ENCODE data around the gene AGXT2. TPM values are rescaled to one million over a fixed set of nuclear protein-coding genes. Genes with fewer than 3 reads are reported as not detected.

AGXT2 gene
- total and polyA plus RNA-seq, 2 of the 13 experiments (the other 11 are each of a cell fraction or from before 2014, with no cell fraction given): 0.04 to 0.13 TPM

DNA sequence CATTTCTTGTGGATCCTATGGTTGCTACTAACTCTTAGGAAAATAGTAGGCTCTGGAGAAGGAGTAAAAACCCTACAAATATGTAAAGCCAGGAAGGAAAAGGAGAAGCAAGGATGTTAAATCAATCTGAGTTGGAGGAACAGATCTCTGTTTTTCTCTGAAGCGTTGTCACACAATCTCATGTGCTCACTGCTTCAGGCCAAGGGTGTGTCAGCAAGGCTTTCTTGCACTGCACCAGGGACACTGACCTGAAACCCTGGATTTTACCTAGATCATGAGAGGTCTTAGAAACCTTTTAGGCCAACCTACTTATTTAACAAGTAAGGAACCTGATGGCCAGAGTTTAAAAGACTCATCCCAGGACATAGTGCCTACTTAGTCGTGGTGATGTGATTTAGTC, 12.5 kb upstream of the AGXT2 start:
- intact Hi-C loops (cut with micrococcal nuclease; ENCODE audit: unreplicated experiment) (no loop called here), in situ Hi-C loops (cut with HindIII; ENCODE audit: extremely low pct_ligation_motif_present, low pct_unique_long_range_greater_than_20kb) (no loop called here)
- Histone ChIP-seq H3K79me2 (ENCODE audit: insufficient read depth, low read length) (no peaks in the 10 kb centered on the region), H3K36me3 (replicated peaks in 1 of 2; ENCODE audit: control insufficient read depth in 1 of 2, insufficient read depth in 2 of 2, low read length in 2 of 2) (0 out of 5 replicates have a peak, but pooled peaks cover 0 to 3% of the 10 kb centered on the region in 2 experiments), H3K27me3 (ENCODE audit: control insufficient read depth in 1 of 2, insufficient read depth in 2 of 2, low read length in 2 of 2) (no peaks in the 10 kb centered on the region), H3K4me3 (replicated peaks in 1 of 3; ENCODE audit: insufficient read depth in 1 of 3, low read depth in 2 of 3, low read length in 3 of 3) (no peak overlapping the region), H2AFZ (ENCODE audit: low read length) (no peak overlapping the region), H3K27ac (ENCODE audit: extremely low read length, insufficient read depth, low read length) (no peak overlapping the region), H4K20me1 (ENCODE audit: insufficient read depth, low read length) (no peaks in the 10 kb centered on the region), H3K9me3 (ENCODE audit: low read length) (no peaks in the 10 kb centered on the region), H3K4me1 (ENCODE audit: insufficient read depth, low read length) (no peaks in the 10 kb centered on the region), H3K4me2 (ENCODE audit: low read depth, low read length) (no peak overlapping the region), H3K9ac (ENCODE audit: insufficient read depth, low read depth, low read length) (no peak overlapping the region)
- ATAC-seq (no peak), DNase-seq (ENCODE audit: low spot score) (no peak), FAIRE-seq (no peak)
- CTCF ChIA-PET (ENCODE audit: low intra/inter-chr PET ratio, low total read pairs): no interaction called here
- TF ChIP-seq ZNF567 (CRISPR knock-in tag; IDR thresholded peaks at IDR 0.05; ENCODE audit: borderline replicate concordance) (no peak), PHF5A (CRISPR knock-in tag; IDR thresholded peaks at IDR 0.05; ENCODE audit: low read depth, unreplicated experiment) (no peak), ZNF768 (CRISPR knock-in tag; IDR thresholded peaks at IDR 0.05) (no peak), ZFP37 (CRISPR knock-in tag; IDR thresholded peaks at IDR 0.05; ENCODE audit: borderline replicate concordance) (no peak), ZNF382 (CRISPR knock-in tag; IDR thresholded peaks at IDR 0.05; ENCODE audit: borderline replicate concordance) (no peak), ZNF160 (CRISPR knock-in tag; IDR thresholded peaks at IDR 0.05) (no peak)
- 86% methylated on average over 2 of the region's 2 CpGs for WGBS (ENCODE audit: low lambda C conversion rate)
- POLR2A ChIA-PET: no interaction called here
- BruUV-seq (replicated peaks): no TSS peak

DNA sequence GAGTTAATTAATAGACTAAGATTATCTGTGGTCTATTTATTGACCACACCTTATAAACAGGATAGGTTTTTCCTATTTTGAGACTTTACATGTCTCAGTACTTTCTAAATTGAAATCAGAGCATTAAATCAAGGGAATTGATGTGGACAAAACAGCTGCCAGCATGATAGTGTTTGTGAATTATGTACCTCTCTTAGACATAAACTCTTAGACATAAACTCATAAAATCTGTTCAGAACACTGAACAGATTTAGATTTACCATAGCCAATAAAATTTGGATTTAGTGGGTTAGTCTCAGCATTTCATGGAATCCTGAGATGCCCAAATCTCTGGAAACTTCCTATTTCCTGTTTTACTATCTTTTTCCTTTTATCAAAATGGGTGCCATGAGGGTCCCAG, 11.5 kb upstream of the AGXT2 start:
- intact Hi-C loops (cut with micrococcal nuclease; ENCODE audit: unreplicated experiment) (no loop called here), in situ Hi-C loops (cut with HindIII; ENCODE audit: extremely low pct_ligation_motif_present, low pct_unique_long_range_greater_than_20kb) (no loop called here)
- Histone ChIP-seq H3K9me3 (ENCODE audit: low read length) (no peaks in the 10 kb centered on the region), H3K9ac (ENCODE audit: insufficient read depth, low read depth, low read length) (no peak overlapping the region), H3K4me3 (replicated peaks in 1 of 3; ENCODE audit: insufficient read depth in 1 of 3, low read depth in 2 of 3, low read length in 3 of 3) (no peak overlapping the region), H4K20me1 (ENCODE audit: insufficient read depth, low read length) (no peaks in the 10 kb centered on the region), H3K4me1 (ENCODE audit: insufficient read depth, low read length) (no peaks in the 10 kb centered on the region), H3K36me3 (replicated peaks in 1 of 2; ENCODE audit: control insufficient read depth in 1 of 2, insufficient read depth in 2 of 2, low read length in 2 of 2) (no peaks in the 10 kb centered on the region), H3K27ac (ENCODE audit: extremely low read length, insufficient read depth, low read length) (no peak overlapping the region), H3K4me2 (ENCODE audit: low read depth, low read length) (no peak overlapping the region), H2AFZ (ENCODE audit: low read length) (no peak overlapping the region), H3K27me3 (ENCODE audit: control insufficient read depth in 1 of 2, insufficient read depth in 2 of 2, low read length in 2 of 2) (no peaks in the 10 kb centered on the region), H3K79me2 (ENCODE audit: insufficient read depth, low read length) (no peaks in the 10 kb centered on the region)
- DNase-seq (ENCODE audit: low spot score) (no peak), FAIRE-seq (no peak), ATAC-seq (no peak)
- no TSS peak for BruUV-seq (replicated peaks)
- ChIA-PET POLR2A (no interaction called here), CTCF (ENCODE audit: low intra/inter-chr PET ratio, low total read pairs) (no interaction called here)
- TF ChIP-seq IRX3 (CRISPR knock-in tag; IDR thresholded peaks at IDR 0.05; ENCODE audit: borderline replicate concordance, low read depth): no peak
- no peak for TF ChIP-seq TP53 (CRISPR knock-in tag; conservative IDR thresholded peaks at IDR 0.05)
- TF ChIP-seq, protein P1, sequence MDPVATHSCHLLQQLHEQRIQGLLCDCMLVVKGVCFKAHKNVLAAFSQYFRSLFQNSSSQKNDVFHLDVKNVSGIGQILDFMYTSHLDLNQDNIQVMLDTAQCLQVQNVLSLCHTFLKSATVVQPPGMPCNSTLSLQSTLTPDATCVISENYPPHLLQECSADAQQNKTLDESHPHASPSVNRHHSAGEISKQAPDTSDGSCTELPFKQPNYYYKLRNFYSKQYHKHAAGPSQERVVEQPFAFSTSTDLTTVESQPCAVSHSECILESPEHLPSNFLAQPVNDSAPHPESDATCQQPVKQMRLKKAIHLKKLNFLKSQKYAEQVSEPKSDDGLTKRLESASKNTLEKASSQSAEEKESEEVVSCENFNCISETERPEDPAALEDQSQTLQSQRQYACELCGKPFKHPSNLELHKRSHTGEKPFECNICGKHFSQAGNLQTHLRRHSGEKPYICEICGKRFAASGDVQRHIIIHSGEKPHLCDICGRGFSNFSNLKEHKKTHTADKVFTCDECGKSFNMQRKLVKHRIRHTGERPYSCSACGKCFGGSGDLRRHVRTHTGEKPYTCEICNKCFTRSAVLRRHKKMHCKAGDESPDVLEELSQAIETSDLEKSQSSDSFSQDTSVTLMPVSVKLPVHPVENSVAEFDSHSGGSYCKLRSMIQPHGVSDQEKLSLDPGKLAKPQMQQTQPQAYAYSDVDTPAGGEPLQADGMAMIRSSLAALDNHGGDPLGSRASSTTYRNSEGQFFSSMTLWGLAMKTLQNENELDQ (CRISPR knock-in tag; IDR thresholded peaks at IDR 0.05; ENCODE audit: borderline replicate concordance): no peak
- TF ChIP-seq ZNF781 (CRISPR knock-in tag; IDR thresholded peaks at IDR 0.05; ENCODE audit: borderline replicate concordance, not compliant biosample characterization): no peak
- no peak for TF ChIP-seq ZNF660 (CRISPR knock-in tag; IDR thresholded peaks at IDR 0.05; ENCODE audit: borderline replicate concordance, low read depth)
- TF ChIP-seq KLF13 (CRISPR knock-in tag; IDR thresholded peaks at IDR 0.05): no peak
- TF ChIP-seq, protein P2, sequence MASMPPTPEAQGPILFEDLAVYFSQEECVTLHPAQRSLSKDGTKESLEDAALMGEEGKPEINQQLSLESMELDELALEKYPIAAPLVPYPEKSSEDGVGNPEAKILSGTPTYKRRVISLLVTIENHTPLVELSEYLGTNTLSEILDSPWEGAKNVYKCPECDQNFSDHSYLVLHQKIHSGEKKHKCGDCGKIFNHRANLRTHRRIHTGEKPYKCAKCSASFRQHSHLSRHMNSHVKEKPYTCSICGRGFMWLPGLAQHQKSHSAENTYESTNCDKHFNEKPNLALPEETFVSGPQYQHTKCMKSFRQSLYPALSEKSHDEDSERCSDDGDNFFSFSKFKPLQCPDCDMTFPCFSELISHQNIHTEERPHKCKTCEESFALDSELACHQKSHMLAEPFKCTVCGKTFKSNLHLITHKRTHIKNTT (CRISPR knock-in tag; IDR thresholded peaks at IDR 0.05): no peak
